SK-N-MC (cell line): ENCODE measurements around the gene ETF1.

ENCODE experiments used
- DNase-seq: peaks from one replicate; pipeline ENCODE4 v3.0.0-alpha.2; 2011; ENCODE audit warnings: low read depth, low spot score
- H3K27ac ChIP-seq: fragments of 200-600 bp; sonication (generic); 2 replicates; pipeline ENCODE4 v1.5.1; 2016; ENCODE audit warnings: mixed run types
- H3K36me3 ChIP-seq: fragments of 200-600 bp; sonication (generic); 2 replicates; pipeline ENCODE4 v1.6.1; 2017; ENCODE audit warnings: antibody characterized with exemption, low read length, mixed read lengths; ENCODE audit not compliant: insufficient read depth
- H3K4me3 ChIP-seq: fragments of 200-600 bp; sonication (generic); 2 replicates; pipeline ENCODE4 v1.5.1; 2016
- H3K9ac ChIP-seq: fragments of 200-600 bp; sonication (generic); 2 replicates; pipeline ENCODE4 v1.8.0; 2017; ENCODE audit warnings: mixed run types, mixed read lengths; ENCODE audit not compliant: insufficient read length
- H3K9me3 ChIP-seq: fragments of 200-600 bp; sonication (generic); 2 replicates; pipeline ENCODE4 v1.6.1; 2017; ENCODE audit warnings: low read depth, mild to moderate bottlenecking, antibody characterized with exemption, low read length, moderate library complexity, mixed read lengths
- EZH2 ChIP-seq: fragments of 200-600 bp; sonication (generic); IDR thresholded peaks from one replicate; pipeline ENCODE4 v1.6.1; 2017; ENCODE audit warnings: antibody characterized with exemption
- FOXP2 ChIP-seq: optimal IDR thresholded peaks from 2 replicates; pipeline ENCODE3; 2011; ENCODE audit warnings: mild to moderate bottlenecking, moderate library complexity; ENCODE audit not compliant: insufficient read depth; ENCODE audit errors: extremely low read length, control extremely low read depth
- POLR2AphosphoS5 ChIP-seq: IDR thresholded peaks from 2 replicates; pipeline ENCODE4 v1.6.1; 2012; ENCODE audit warnings: mild to moderate bottlenecking, low read depth, low read length, borderline replicate concordance

ETF1 gene

DNA sequence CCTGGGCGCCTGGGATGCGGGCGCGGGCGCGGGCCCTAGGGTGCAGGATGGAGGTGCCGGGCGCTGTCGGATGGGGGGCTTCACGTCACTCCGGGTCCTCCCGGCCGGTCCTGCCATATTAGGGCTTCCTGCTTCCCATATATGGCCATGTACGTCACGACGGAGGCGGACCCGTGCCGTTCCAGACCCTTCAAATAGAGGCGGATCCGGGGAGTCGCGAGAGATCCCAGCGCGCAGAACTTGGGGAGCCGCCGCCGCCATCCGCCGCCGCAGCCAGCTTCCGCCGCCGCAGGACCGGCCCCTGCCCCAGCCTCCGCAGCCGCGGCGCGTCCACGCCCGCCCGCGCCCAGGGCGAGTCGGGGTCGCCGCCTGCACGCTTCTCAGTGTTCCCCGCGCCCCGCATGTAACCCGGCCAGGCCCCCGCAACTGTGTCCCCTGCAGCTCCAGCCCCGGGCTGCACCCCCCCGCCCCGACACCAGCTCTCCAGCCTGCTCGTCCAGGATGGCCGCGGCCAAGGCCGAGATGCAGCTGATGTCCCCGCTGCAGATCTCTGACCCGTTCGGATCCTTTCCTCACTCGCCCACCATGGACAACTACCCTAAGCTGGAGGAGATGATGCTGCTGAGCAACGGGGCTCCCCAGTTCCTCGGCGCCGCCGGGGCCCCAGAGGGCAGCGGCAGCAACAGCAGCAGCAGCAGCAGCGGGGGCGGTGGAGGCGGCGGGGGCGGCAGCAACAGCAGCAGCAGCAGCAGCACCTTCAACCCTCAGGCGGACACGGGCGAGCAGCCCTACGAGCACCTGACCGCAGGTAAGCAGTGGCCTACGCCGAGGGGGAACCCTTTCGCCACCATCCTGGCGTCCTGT is 77.5 kb downstream of the ETF1 start, which contains the start of gene EGR1:
Gene EGR1, plus strand, starts transcription at position 219 of the 864 bp plus-strand sequence. Its CDS starts 283 bp downstream, at position 502.
- TF ChIP-seq FOXP2 (no peak), EZH2 (no peak), POLR2AphosphoS5 (no peak)
- Histone ChIP-seq H3K36me3 (no peaks in the 10 kb centered on the region), H3K9me3 (no peaks in the 10 kb centered on the region), H3K9ac (peak within 1 kb of the TSS; percentile 80), H3K4me3 (peak within 1 kb of the TSS; percentile 81), H3K27ac (peak within 1 kb of the TSS; percentile 87)
- DNase-seq = peak; percentile 59

GRCh38 chr5:138464388-138465260 is 78.4 kb downstream of the ETF1 start:
- TF ChIP-seq EZH2 (no peak), POLR2AphosphoS5 (no peak), FOXP2 (peak; percentile 34)
- H3K4me3 ChIP-seq = peak overlapping the region; percentile 81
- H3K27ac ChIP-seq = peak overlapping the region; percentile 87
- H3K36me3 ChIP-seq = no peaks in the 10 kb centered on the region
- DNase-seq = peak; percentile 95
- H3K9me3 ChIP-seq = no peaks in the 10 kb centered on the region
- H3K9ac ChIP-seq = peak overlapping the region; percentile 80

DNA sequence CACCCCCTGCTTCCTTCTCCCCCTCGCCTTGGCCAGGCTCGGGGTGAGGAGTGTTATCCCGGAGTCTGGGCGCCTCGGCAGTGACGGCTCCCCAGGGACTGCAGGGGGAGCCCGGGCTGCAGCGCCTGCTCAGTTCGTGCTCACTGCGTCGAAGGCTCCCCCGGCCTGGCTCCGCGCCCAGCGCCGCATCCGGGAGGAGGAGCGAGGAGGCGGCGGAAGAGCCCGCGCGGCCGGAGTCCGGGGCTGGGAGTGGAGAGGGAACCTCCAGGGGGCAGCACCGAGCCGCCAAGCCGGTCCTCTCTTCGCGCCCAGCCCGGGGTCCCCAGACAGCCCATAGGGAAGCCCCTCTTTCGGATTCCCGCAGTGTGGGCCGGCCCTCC is 79.0 kb downstream of the ETF1 start:
- Histone ChIP-seq H3K27ac (peak overlapping the region; percentile 87), H3K9me3 (no peaks in the 10 kb centered on the region), H3K4me3 (peak overlapping the region; percentile 81), H3K9ac (peak overlapping the region; percentile 80), H3K36me3 (no peaks in the 10 kb centered on the region)
- peak; percentile 59 for DNase-seq
- TF ChIP-seq POLR2AphosphoS5 (peak; percentile 73; the same call in 1 of the 2 replicates), EZH2 (no peak), FOXP2 (peak; percentile 98)

- peak overlapping the region; percentile 82 for H3K27ac ChIP-seq
These were observed 79.5 kb downstream of the ETF1 start for GRCh38 chr5:138463419-138464007.

GRCh38 chr5:138461343-138462125 is 81.5 kb downstream of the ETF1 start:
- no peak for DNase-seq
- Histone ChIP-seq H3K27ac (no peak overlapping the region), H3K9me3 (no peaks in the 10 kb centered on the region), H3K9ac (no peak overlapping the region), H3K4me3 (no peak overlapping the region), H3K36me3 (no peaks in the 10 kb centered on the region)
- TF ChIP-seq FOXP2 (no peak), POLR2AphosphoS5 (no peak), EZH2 (no peak)

More at GRCh38 chr5:138463419-138464007, 79.5 kb downstream of the ETF1 start:
- TF ChIP-seq EZH2 = no peak
- no peak for TF ChIP-seq POLR2AphosphoS5
- no peak for TF ChIP-seq FOXP2
- no peaks in the 10 kb centered on the region for H3K9me3 ChIP-seq
- peak overlapping the region; percentile 58 for H3K9ac ChIP-seq
- H3K36me3 ChIP-seq = no peaks in the 10 kb centered on the region
- no peak for DNase-seq
- H3K4me3 ChIP-seq = peak overlapping the region; percentile 81

DNA sequence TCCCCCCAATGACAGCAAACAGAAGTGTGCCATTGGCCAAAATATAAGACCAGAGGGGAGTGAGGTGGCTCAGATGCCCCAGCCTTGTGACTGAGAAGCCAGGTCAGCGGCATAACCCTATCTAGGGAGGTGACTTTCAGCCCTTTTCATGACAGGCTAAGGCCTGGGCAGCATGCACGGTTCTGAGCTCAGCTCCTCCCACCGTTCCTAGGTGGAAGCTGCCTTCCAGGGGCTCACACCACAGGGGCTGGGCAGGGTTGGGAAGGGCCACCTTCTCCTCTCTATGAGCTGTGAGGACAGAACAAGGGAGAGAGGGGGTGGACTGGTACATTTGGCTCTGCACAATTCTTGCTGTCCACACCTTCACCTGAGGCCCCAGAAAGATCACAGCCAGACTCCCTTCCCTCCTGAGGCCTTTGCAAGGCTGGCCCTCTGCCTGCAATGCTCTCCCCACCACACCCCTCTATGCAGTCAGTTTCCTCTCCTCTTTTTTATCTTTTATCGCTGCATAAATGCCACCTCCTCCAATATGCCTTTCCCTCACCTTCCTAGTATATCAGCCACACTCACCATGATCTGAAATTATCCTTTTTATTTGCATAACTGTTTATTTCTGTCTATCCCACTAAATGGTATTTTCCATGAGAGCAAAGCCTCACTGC is 82.9 kb downstream of the ETF1 start:
- Histone ChIP-seq H3K9ac (no peak overlapping the region), H3K27ac (no peak overlapping the region), H3K9me3 (no peaks in the 10 kb centered on the region), H3K4me3 (no peak overlapping the region), H3K36me3 (no peaks in the 10 kb centered on the region)
- TF ChIP-seq POLR2AphosphoS5 (no peak), EZH2 (no peak), FOXP2 (no peak)
- no peak for DNase-seq

GRCh38 chr5:138459311-138459933 is 83.6 kb downstream of the ETF1 start:
- H3K36me3 ChIP-seq = no peaks in the 10 kb centered on the region
- TF ChIP-seq EZH2 (no peak), POLR2AphosphoS5 (no peak)
- DNase-seq = no peak
- H3K9ac ChIP-seq = no peak overlapping the region
- no peak overlapping the region for H3K27ac ChIP-seq
- H3K9me3 ChIP-seq = no peaks in the 10 kb centered on the region
- no peak overlapping the region for H3K4me3 ChIP-seq
